HK-2 (cell line): Measurements from ENCODE around the gene NCLN.
A peak's percentile ranks its signal among the peaks of the same experiment; 100 is the strongest.
"Not testable (repeated sequence)": the region's sequence is repeated elsewhere in the genome, so short reads cannot be mapped to it uniquely, and the experiment has no call there.

ENCODE experiments used
- DNase-seq: peaks from one replicate; pipeline ENCODE4 v3.0.0-alpha.2; 2018; ENCODE audit not compliant: unreplicated experiment

The NCLN gene

DNA sequence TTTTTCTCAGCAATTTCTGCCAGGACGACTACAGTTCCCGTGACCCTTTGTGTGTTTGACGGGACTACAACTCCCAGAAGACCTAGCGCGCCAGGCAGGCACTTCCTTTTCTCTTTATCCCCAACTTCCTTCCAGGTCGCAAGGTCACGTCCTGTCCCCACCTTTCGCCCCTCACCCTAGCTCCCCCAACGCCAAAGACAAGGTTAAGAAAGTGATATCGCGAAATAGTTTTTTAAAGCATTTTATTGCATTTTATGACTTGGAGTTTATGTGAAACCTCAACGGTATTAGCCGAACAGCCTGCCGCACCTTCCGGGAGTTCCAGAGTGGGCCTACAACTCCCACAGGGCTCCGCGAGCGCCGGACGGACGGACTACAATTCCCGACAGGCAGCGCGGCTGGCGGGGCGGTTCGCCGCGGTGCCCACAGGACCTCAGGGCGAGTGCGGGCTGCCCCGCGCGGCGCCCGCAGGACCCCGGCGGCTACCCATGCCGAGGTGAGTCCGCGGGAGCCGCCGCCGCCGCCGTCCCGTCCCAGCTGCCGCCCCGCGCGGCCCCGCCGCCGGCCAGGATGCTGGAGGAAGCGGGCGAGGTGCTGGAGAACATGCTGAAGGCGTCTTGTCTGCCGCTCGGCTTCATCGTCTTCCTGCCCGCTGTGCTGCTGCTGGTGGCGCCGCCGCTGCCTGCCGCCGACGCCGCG lies at the start of gene NCLN:
NCLN (plus strand) TSS at position 470 of the 699 bp plus-strand sequence; CDS start at position 571, 101 bp downstream.
- DNase-seq: peak; percentile 94

GRCh38 chr19:3135961-3136683 lies 49.6 kb upstream of the NCLN start, which contains the start of gene GNA15:
Gene GNA15, plus strand, starts transcription at chr19:3136033. Its CDS starts 418 bp downstream, at chr19:3136451.
- DNase-seq: no peak

- DNase-seq: no peak
Observed at GRCh38 chr19:3136684-3137055, 49.1 kb upstream of the NCLN start.

DNA sequence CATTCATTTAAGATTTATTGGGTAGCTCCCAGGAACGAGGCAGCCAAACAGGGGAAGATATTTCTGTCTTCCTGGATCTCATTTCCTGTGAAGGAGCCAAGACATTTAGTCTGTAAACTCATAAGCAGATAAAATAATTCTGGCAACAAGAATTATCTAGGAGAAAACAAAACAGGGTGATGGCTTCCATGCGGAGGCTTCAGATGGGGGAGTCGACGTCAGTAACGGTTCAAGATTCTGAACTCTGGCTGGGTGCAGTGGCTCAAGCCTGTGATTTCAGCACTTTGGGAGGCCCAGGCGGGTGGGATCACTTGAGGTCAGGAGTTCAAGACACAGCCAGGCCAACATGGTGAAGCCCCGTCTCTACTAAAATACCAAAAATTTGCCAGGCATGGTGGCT lies 48.6 kb upstream of the NCLN start:
- DNase-seq: no peak

DNA sequence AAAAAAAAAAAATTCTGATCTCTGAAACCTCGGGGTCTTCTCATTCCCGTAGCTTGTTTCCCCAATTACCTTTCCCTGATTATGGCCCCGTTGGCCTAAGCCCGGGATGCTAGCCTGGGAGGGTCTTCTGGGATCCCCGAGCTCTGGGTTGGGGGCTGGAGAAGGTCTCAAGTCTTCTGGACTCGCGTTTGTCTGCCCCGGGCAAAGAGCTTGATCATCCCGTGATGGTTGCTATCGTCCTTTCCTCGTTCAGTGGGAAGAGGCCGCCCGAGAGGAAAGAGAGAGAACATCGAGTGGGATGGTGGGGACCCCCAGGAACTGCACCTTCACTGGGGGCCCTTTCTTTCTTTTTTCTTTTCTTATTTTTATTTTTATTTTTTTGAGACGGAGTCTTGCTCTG lies 47.5 kb upstream of the NCLN start:
- DNase-seq: no peak

DNA sequence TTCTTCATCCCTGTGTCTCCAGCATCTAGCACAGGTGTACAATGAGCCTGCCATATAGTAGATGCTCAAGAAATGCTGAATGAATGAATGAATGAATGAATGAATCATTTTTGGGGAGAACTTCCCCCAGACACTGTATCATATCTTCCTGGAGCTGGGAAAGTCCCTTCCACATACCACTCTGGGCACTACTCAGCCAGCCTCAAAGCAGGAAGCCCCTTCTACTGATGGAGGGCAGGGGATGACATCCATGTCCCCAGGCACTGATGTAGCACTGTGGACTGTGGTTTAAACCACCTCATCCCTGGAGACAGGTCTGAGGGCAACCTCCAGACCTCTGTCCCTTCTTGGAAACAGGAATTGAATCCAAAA lies 45.1 kb upstream of the NCLN start:
- DNase-seq: no peak

GRCh38 chr19:3142292-3142670 lies 43.4 kb upstream of the NCLN start:
- DNase-seq: no peak

GRCh38 chr19:3142781-3143337 lies 42.9 kb upstream of the NCLN start:
- no peak for DNase-seq

DNA sequence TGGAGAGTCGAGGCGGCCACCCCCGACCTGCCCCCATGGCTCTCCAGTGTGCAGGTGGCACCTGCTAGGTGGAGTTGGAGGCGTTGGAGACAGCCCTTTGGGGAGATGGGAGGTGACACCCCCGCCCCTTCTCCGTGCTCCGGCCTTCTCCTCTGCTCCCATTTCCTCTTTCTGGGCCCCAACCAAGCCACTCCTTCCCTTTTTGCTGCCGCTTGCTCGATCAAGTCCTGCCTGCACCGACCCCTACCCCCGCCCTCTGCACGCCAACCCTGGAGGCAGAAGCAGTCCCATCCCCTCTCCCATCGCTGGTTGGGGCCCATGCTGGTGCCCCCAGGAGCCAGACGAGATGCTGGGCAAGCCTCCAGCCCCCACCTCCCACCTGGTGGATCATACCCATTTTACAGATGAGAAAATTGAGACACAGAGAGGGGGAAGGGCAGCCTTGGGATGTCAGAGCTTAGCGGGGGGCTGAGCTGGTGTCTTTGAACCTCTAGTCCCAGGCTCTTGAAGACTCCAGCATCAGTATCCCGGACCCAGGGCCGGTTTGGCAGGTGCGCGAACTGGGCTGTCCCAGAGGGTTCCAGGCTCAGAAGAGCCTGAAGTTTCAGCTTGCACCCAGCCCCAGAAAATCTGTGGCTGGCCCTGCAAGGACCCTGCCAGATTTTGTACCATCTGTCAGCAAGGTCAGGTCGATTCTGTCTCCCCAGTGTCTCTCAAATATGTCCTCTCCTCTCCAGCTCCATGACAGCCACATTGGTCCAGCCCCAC lies 39.6 kb upstream of the NCLN start:
- no peak for DNase-seq

GRCh38 chr19:3146677-3147100 lies 39.0 kb upstream of the NCLN start:
- DNase-seq: peak; percentile 29

DNA sequence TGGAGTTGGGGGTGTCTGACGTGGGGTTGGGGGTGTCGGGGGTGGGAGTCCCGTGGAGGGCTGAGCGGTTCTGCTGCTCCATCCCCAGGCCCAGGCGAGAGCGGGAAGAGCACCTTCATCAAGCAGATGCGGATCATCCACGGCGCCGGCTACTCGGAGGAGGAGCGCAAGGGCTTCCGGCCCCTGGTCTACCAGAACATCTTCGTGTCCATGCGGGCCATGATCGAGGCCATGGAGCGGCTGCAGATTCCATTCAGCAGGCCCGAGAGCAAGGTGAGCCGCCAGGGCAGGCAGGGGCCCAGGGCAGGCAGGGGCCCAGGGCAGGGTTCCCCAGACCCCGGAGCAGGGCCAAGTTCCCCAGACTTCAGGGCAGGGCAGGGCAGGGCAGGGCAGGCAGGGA lies 37.2 kb upstream of the NCLN start:
- DNase-seq: no peak

DNA sequence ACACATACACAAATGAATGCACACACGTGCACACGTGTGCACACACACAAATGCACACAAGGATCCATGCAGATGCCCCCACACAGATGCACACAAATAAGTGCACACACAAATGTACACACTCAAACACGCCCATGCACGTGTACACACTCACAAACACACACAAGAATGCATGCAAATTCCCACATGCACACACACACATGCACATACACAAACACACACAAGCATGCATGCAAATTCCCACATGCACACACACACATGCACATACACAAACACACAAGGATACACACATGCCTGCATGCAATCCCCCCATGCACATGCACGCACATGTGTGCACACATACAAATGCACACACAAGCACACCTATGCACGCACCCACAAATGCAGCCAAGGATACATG lies 36.6 kb upstream of the NCLN start:
- DNase-seq: no peak

DNA sequence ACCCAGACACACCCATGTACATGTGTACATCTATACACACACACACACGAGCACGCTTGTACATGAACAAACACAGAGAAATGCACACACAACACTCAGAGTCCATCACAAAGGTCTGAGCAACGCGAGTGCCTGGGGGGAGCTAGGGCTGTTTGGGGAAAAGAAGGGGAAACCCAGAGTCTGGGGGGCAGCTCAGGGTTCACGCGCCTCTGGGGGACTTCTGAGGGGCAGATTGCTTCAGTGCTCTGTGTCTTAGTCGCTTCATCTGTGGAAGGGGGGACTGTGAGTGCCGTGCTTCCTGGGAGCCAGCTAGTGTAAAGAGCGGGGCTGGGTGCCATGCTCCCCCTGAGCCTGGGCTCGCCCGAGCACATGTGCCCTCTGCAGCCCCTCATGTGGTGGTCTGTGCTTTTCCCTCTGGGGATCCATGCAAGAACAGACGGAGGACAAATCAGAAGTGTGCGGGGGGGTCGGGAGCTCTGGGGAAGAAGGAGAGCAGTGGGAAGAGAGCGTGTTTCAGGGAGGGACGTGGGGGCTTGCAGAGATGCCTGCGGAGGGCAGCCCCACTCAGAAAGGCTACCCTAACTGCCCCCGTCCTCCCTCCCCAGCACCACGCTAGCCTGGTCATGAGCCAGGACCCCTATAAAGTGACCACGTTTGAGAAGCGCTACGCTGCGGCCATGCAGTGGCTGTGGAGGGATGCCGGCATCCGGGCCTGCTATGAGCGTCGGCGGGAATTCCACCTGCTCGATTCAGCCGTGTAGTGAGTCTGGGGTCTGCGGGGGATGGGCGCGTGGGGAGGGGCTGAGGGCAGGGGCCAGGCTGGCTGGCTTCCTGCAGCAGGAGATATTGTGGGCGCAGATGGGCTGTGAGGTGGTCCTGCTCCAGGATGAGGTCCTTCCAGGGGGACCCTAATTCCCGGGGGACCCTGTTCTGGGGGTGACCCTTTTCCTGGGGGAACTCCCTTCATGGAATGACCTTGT lies 35.9 kb upstream of the NCLN start:
- DNase-seq: no peak

GRCh38 chr19:3150739-3151329 lies 34.9 kb upstream of the NCLN start:
- DNase-seq: no peak

DNA sequence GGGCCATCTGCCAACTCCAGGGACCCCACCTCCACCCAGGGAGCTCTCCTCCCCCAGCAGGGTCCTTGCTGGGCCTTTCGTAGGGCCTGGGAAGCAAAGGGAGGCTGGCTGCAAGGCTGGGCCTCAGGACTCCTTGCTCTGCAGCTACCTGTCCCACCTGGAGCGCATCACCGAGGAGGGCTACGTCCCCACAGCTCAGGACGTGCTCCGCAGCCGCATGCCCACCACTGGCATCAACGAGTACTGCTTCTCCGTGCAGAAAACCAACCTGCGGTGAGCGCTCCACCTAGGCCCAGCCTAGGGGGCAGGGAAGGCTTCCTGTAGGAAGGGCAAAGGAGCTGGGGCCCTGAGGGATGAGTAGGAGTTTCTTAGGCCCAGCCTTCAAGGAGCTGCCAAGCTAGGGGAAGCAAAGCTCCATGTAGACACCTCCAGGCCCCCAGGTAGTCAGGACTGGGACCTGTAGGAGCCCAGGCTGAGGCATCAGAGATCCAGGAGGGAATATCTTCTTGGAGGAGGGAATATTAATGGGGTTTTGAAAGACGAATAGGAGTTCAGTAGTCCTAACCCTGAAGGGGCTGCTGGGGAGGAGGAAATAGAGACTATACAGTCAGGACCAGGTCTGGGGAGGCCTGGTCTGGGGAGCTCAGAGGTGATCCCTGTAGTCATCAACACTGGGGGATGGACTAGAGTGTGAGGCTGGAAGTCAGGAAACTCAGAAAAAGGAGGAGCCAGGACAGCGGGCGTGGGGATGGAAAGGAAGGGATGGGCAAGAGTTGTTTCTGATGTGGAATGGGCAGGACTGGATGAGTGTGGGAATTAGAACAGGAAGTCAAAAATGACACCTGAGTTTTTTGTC lies 33.9 kb upstream of the NCLN start:
- no peak for DNase-seq

DNA sequence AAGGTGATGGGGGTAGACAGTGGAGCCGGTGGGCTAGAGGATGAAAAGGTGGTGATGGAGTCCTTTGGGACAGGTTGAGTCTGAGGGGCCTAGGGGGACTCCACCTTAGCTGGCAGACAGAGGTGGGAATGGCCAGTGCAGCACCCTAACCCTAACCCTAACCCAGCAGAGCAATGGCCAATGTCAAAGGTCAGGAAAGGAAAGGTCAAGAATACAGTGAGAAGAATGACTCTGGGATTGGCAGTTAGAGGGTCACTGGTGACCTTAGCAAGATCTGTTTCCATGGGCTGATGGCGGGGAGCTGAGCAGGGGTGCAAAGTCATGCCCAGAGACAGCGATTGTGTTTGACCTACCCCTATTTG lies 33.3 kb upstream of the NCLN start:
- DNase-seq: no peak

DNA sequence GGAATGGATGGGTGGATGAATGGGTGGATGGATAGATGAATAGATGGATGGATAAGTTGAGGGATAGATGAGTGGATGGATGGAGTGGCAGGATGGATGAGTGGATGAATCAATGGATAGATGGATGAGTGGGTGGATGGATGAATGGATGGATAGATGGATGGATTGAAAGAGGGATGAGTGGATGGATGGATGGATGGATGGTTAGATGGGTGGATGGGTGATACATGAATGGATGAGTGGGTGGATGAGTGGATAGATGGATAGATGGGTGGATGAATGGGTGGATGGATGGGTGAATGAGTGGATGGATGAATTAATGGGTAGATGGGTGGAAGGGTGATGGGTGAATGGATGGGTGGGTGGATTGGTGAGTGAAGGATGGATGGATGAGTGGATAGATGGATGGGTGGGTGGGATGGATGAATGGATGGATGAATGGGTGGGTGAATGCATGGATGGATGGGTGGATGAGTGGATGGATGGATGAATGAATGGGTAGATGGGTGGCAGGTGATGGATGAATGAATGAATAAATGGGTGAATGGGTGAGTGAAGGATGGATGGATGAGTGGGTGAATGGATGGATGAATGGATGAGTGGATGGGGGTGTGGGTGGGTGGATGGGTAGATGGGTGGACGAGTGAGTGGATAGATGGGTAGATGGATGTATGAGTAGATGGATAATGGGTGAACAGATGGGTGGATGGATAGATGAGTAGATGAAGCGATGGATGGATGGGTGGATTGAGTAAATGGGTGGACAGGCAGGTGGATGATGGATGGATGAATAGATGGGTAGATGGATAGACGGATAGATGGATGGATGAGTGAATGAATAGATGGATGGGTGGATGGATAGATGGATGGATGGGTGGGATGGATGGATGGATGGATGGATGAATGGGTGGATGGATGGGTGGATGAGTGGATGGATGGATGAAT lies 32.2 kb upstream of the NCLN start:
- DNase-seq: no peak

DNA sequence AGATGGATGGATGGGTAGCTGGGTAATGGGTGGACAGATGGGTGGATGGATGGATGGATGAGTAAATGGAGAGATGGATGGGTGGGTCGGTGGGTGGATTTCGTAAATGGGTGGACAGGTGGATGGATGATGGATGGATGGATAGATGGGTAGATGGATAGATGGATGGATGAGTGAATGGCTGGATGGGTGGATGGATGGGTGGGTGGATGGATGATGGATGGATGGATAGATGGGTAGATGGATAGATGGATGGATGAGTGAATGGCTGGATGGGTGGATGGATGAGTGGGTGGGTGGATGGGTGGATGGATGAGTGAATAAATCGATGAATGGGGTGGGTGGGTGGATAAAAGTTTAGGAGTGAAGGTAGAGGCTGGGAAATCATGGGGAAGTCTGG lies 31.3 kb upstream of the NCLN start:
- DNase-seq: not testable (repeated sequence)
